SW 1271 (cell line): Measurements from ENCODE around the gene ERP44.
A peak's percentile ranks its signal among the peaks of the same experiment; 100 is the strongest.
"Not testable (repeated sequence)": the region's sequence is repeated elsewhere in the genome, so short reads cannot be mapped to it uniquely, and the experiment has no call there.

ENCODE experiments used
- DNase-seq, 2 experiments: peaks; one replicate each; lab custom pipeline; 2025; lab: John Stamatoyannopoulos, UW

ERP44 gene

GRCh38 chr9:100098887-100099721 is at the start of gene ERP44, which contains the start of gene INVS:
TSS of gene ERP44 (minus strand) at chr9:100099000. CDS start at chr9:100098840, 160 bp downstream.
TSS of gene INVS (plus strand) at chr9:100099243. CDS start at chr9:100104522, 5,279 bp downstream.
- peak; percentile 100 for DNase-seq

- not testable (repeated sequence) for DNase-seq
These were observed 47.2 kb upstream of the ERP44 start for GRCh38 chr9:100145976-100146375.

GRCh38 chr9:100145167-100145934 is 46.6 kb upstream of the ERP44 start:
- DNase-seq: not testable (repeated sequence)

- not testable (repeated sequence) for DNase-seq
These were observed 43.1 kb upstream of the ERP44 start for GRCh38 chr9:100141862-100142261.

DNA sequence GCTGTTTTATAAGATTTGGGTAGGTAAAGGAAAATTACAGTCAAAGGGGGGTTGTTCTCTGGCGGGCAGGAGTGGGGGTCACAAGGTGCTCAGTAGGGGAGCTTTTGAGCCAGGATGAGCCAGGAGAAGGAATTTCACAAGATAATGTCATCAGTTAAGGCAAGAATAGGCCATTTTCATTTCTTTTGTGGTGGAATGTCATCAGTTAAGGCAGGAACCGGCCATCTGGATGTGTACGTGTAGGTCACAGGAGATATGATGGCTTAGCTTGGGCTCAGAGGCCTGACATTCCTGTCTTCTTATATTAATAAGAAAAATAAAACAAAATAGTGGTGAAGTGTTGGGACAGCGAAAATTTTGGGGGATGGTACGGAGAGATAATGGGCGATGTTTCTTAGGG is 41.5 kb upstream of the ERP44 start:
- DNase-seq: not testable (repeated sequence)

DNA sequence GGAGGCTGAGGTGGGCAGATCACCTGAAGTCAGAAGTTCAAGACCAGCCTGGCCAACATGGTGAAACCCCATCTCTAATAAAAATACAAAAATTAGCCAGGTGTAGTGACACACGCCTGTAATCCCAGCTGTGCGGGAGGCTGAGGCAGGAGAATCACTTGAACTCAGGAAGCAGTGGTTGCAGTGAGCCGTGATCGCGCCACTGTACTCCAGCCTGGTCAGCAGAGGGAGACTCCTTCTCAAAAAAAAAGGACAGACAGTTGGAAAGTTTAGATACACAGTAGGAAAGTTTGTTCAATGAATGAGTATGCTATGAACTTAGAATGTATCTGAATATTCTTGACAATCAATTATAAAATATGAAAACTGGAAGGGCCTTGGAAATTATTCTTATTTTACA is 38.0 kb upstream of the ERP44 start:
- DNase-seq: not testable (repeated sequence)

GRCh38 chr9:100134731-100135130 is 35.9 kb upstream of the ERP44 start:
- DNase-seq: no peak

DNA sequence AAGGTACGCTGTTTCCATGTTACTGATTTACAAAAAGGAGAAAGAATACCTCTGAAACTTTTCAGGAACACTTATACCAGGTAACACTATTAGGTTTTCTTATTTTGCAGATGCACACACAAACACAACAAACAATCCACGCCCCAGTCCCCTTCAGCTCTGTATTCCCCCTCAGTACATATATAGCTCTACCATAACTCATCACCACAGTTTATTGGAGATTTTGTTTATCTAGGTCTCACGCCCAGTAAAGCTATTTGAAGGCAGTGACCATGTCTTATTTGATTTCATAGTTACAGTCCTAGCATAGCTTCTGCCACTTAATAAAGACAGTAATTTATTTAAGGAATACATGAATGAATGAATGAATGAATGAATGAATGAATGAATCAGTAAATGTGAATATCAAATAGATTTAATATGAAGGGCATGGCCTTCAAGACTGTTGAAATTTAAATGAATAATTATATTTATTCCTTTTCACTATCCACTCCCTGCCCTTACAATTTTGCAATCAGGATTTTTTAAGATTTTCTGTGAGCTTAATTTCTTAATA is 33.2 kb upstream of the ERP44 start:
- DNase-seq: no peak

DNA sequence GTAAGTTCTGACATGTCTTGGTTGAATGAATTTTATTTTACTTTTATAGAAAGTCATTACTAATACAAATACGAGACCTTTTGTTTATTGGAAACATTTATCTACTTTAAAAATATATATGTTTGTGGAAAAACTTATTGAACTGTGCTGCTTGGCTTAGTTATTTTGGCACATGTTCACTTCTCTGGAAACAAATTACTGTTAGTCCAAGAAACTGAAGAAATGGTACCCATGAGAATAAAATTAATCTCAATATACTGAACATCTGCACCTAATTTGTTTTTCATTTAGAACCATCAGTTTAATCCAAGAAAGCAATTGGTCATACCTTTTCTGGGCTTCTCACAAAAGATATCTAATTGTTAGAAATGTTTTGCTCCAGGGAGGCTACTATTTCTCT is 32.4 kb upstream of the ERP44 start:
- DNase-seq: no peak

DNA sequence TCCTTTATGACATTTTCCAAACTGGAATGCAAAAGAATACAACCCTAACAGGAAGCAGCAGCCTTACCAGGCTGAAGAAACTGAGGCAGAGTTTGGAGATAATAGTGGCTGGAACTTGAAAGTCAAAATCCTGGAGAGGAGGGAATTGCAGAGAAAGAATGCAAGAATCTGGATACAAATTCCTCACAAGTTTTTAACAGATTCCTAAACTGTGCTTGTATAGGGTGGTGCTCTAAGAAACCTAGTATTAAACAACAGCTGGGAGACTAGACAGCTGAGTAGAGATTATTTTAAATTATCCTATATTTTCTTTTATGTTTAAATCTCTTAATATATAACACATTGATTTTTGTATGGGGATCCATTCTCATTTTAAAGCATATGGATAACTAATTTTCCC is 31.0 kb upstream of the ERP44 start:
- no peak for DNase-seq

- DNase-seq: no peak
These were observed 27.6 kb upstream of the ERP44 start for GRCh38 chr9:100126423-100126822.

DNA sequence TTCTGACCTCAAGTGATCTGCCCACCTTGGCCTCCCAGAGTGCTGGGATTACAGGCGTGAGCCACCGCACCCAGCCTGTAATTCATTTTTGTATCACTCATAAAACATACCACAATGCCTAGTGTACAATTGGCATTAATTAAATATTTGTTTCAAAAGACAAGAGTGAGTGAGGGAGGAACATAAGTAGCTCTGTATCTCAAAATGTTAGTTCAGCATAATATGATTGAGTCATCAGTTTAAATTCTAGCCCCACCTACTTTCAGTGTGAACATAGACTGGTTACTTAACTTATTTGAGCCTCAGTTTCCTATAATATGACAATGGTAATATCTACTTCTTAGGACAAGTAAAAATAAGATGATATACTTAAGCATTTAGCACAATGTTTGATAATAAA is 27.1 kb upstream of the ERP44 start:
- no peak for DNase-seq

- DNase-seq: no peak
These were observed 26.4 kb upstream of the ERP44 start for GRCh38 chr9:100125236-100125635.

GRCh38 chr9:100120286-100120685 is 21.5 kb upstream of the ERP44 start:
- DNase-seq: no peak

DNA sequence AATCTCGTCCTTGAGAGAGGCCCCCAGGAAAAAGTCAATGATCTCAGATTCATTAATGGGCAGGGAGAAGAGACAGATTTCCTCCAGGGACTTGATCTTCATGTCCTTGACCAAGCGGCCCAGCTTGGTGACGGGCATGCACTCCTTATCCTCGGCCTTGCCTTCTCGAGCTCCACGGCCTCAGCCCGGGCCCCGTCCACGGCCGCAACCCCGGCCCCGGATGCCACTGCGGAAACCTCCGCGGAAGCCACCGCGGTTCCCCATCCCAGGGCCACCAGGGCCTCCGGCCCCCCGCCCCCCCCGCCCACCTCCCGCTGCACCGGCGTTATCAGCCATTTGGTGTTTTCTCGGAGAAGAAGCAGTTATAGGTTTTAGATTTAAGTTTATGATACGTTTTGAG is 18.5 kb upstream of the ERP44 start:
- no peak for DNase-seq

DNA sequence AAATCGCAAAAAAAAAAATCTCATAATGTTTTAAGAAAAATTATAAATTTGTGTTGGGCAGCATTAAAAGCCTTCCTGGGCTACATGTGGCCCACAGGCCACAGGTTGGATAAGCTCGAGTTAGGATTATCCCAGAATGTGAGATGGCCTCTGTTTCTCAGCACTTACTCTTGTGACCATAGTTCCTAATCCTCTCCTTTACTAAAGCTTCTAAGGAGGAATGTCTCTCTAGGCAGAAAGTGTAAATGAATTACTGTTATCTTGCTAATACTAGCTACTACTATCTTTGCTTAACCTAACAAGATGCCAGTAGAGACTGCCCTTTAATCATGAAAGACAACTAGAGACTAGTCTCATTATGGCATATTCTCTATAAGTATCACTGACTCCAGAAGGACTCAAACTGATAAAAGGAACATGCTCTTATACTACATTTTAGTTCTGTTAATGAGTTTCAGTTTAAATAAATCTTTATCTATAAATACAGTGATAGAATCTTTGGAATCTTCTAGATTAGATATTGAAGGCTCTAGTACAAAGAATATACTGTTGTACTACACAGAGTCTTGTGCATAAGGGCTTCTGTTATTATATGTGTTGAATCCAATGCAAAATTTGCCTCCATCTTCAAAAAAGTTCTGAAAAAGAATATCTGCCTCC is 14.0 kb upstream of the ERP44 start:
- no peak for DNase-seq

- DNase-seq: no peak
These were observed 12.4 kb upstream of the ERP44 start for GRCh38 chr9:100111235-100111634.

- DNase-seq: peak in 1 of 2 experiments; percentile 10
These were observed 9.8 kb upstream of the ERP44 start for GRCh38 chr9:100108559-100108958.

DNA sequence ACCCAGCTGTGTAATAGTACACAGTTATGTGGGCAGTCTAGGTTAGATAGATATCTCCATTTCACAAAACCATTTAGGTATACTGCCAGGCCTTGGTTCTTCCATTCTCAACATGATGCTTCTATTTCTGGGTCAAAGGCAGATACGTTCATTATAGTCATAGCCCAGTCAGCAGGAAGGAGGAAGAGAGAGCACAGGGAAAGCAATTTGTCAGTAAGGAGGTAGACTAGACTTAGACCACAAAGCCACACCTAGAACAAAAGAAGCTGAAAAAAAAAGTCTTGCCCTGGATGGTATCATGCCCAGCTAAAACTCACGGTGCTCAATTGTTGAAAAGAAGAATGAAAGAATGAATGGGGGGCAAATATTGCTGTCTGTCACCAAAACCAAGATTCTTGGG is 7.8 kb upstream of the ERP44 start:
- DNase-seq: no peak

DNA sequence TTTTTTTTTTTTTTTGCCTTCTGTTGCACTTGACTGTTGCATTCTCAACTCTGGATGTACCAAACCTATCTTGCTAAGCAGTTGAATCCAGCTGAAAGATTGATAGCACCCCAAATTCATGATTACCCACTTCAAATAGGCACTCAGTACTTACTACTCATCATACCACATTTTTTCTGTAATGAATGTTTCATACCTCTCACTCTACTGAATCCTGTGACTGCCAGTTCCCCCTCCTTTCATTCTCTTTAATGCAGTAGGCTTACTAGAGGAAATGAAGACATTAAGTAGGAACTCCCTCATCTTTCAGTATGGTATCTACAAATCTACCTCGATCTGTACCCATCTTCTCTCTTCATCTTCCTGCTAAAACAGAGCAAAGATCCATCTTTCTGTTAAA is 7.1 kb upstream of the ERP44 start:
- DNase-seq: no peak

DNA sequence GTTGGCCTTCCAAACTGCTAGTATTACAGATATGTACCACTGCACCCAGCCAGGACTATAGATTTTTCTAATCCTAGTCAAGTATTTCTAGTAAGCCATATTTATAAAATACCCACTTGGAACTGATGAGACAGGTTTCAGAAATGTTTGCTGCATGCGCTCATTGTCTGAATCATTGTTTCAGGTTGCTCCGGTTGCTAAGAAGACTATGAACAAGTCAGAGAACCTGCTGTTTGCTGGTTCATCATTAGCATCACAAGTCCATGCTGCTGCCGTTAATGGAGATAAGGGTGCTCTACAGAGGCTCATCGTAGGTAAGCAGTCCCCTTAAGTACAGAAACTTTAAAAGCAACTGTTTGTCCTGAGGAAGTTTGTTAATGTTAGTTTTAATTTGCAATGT is 5.5 kb upstream of the ERP44 start:
- DNase-seq: peak in 1 of 2 experiments; percentile 11

DNA sequence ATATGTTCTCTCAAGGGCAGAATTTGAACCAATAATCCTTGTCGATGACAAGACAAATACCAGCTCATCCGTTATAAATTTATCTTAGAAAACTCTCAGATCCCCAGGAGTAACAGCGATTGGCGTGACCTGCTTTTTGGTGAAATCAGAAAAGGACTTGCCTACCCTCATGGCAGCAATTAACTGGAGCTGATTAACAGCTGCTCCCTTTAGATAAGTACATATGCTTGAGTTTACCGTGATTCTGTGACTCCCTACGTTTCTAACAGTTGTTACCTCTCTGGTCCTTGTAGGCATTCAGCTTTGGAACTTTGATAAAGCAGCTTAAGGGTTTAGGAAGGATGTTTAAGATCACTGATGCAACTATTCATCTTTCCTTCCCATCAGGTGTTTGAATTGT is 2.8 kb upstream of the ERP44 start:
- DNase-seq: no peak
